NB4 (cell line): Measurements from ENCODE around the gene CFC1.
"Not testable (repeated sequence)": the region's sequence is repeated elsewhere in the genome, so short reads cannot be mapped to it uniquely, and the experiment has no call there.

Experiments used
- MYC ChIP-seq: IDR thresholded peaks from 2 replicates; pipeline ENCODE4 v1.6.1; 2011; ENCODE audit warnings: low read depth, low read length
- POLR2A ChIP-seq: IDR thresholded peaks from 2 replicates; pipeline ENCODE4 v1.6.1; 2011; ENCODE audit warnings: mild to moderate bottlenecking; ENCODE audit not compliant: insufficient read length; ENCODE audit errors: extremely low read depth
- TF ChIP-seq, protein P1 (sequence below): IDR thresholded peaks from one replicate; pipeline ENCODE4 v1.5.1; 2012; ENCODE audit warnings: low read depth, low read length
- TF ChIP-seq, protein P2 (sequence below): IDR thresholded peaks from 2 replicates; pipeline ENCODE4 v1.6.1; 2011; ENCODE audit warnings: low read depth, low read length

DNA sequence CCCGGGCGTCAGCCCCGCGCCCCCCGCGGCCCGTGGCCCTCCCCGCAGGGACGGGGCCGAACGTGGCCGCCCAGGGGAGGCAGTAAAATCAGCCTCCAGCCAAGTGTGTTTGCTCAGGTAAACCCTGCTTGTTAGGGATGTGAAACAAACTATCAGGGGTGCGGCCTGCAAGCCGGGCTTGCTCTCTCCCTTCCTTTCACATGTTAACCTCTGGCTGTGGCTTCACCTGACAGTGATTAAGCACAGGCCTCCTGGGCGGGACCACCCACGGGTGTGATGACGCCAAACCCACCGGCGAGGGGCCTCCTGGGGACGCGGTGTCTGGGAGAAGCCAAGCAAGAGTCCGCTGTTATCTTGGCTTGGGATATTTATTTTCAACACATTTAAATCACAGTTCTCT is 1.4 kb downstream of the CFC1 start:
- TF ChIP-seq, protein P1, sequence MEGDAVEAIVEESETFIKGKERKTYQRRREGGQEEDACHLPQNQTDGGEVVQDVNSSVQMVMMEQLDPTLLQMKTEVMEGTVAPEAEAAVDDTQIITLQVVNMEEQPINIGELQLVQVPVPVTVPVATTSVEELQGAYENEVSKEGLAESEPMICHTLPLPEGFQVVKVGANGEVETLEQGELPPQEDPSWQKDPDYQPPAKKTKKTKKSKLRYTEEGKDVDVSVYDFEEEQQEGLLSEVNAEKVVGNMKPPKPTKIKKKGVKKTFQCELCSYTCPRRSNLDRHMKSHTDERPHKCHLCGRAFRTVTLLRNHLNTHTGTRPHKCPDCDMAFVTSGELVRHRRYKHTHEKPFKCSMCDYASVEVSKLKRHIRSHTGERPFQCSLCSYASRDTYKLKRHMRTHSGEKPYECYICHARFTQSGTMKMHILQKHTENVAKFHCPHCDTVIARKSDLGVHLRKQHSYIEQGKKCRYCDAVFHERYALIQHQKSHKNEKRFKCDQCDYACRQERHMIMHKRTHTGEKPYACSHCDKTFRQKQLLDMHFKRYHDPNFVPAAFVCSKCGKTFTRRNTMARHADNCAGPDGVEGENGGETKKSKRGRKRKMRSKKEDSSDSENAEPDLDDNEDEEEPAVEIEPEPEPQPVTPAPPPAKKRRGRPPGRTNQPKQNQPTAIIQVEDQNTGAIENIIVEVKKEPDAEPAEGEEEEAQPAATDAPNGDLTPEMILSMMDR: not testable (repeated sequence)
- TF ChIP-seq, protein P2, sequence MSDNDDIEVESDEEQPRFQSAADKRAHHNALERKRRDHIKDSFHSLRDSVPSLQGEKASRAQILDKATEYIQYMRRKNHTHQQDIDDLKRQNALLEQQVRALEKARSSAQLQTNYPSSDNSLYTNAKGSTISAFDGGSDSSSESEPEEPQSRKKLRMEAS: not testable (repeated sequence)
- not testable (repeated sequence) for TF ChIP-seq POLR2A, MYC
